Ishikawa (cell line): ENCODE measurements around the gene DIAPH2.

Experiments used
- CEBPB ChIP-seq: IDR thresholded peaks from 2 replicates; pipeline ENCODE4 v1.6.1; 2012
- CREB1 ChIP-seq: IDR thresholded peaks from 2 replicates; pipeline ENCODE4 v1.6.1; 2012; ENCODE audit warnings: low read depth
- EGR1 ChIP-seq: IDR thresholded peaks from 2 replicates; pipeline ENCODE4 v1.6.1; 2012
- EP300 ChIP-seq: IDR thresholded peaks from 2 replicates; pipeline ENCODE4 v1.6.1; 2012; ENCODE audit warnings: borderline replicate concordance
- FOXM1 ChIP-seq: IDR thresholded peaks from 2 replicates; pipeline ENCODE4 v1.6.1; 2012; ENCODE audit warnings: low read depth, borderline replicate concordance
- MAX ChIP-seq: IDR thresholded peaks from 2 replicates; pipeline ENCODE4 v1.6.1; 2012
- NFIC ChIP-seq: IDR thresholded peaks from 2 replicates; pipeline ENCODE4 v1.6.1; 2012
- RAD21 ChIP-seq: IDR thresholded peaks from 2 replicates; pipeline ENCODE4 v1.6.1; 2012; ENCODE audit warnings: low read depth
- REST ChIP-seq: IDR thresholded peaks from 2 replicates; pipeline ENCODE4 v1.6.1; 2012; ENCODE audit warnings: low read depth, mild to moderate bottlenecking
- TAF1 ChIP-seq: IDR thresholded peaks from 2 replicates; pipeline ENCODE4 v1.6.1; 2012; ENCODE audit warnings: low read depth, mild to moderate bottlenecking
- TCF12 ChIP-seq: IDR thresholded peaks from 2 replicates; pipeline ENCODE4 v1.6.1; 2012; ENCODE audit warnings: low read depth
- TEAD4 ChIP-seq: IDR thresholded peaks from 2 replicates; pipeline ENCODE4 v1.6.1; 2012
- USF1 ChIP-seq: IDR thresholded peaks from 2 replicates; pipeline ENCODE4 v1.6.1; 2012
- YY1 ChIP-seq: IDR thresholded peaks from 2 replicates; pipeline ENCODE4 v1.6.1; 2012; ENCODE audit warnings: low read depth
- ZBTB7A ChIP-seq: IDR thresholded peaks from 2 replicates; pipeline ENCODE4 v1.6.1; 2012; ENCODE audit warnings: low read depth

Gene DIAPH2

GRCh38 chrX:96978906-96979305 lies 294.3 kb downstream of the DIAPH2 start:
- no peak for TF ChIP-seq TAF1
- no peak for TF ChIP-seq USF1
- TF ChIP-seq RAD21 = no peak
- no peak for TF ChIP-seq REST
- no peak for TF ChIP-seq YY1
- no peak for TF ChIP-seq CREB1
- no peak for TF ChIP-seq CEBPB
- TF ChIP-seq TCF12 = no peak
- TF ChIP-seq MAX = no peak
- no peak for TF ChIP-seq TEAD4
- no peak for TF ChIP-seq NFIC
- no peak for TF ChIP-seq ZBTB7A
- no peak for TF ChIP-seq EGR1

GRCh38 chrX:96979766-96980165 lies 295.1 kb downstream of the DIAPH2 start:
- TF ChIP-seq EGR1 = no peak
- TF ChIP-seq CEBPB = no peak
- TF ChIP-seq NFIC = no peak
- no peak for TF ChIP-seq USF1
- no peak for TF ChIP-seq FOXM1
- no peak for TF ChIP-seq MAX
- no peak for TF ChIP-seq YY1
- TF ChIP-seq CREB1 = no peak
- TF ChIP-seq REST = no peak
- TF ChIP-seq ZBTB7A = no peak

GRCh38 chrX:96982161-96982560 lies 297.5 kb downstream of the DIAPH2 start:
- TF ChIP-seq NFIC (no peak), TAF1 (no peak), RAD21 (no peak), USF1 (no peak), EP300 (no peak), EGR1 (no peak), YY1 (no peak), CEBPB (no peak), MAX (no peak), TEAD4 (no peak), CREB1 (no peak), REST (no peak), ZBTB7A (no peak), FOXM1 (no peak), TCF12 (no peak)

- no peak for TF ChIP-seq RAD21
- TF ChIP-seq ZBTB7A = no peak
- TF ChIP-seq EGR1 = no peak
- no peak for TF ChIP-seq MAX
- no peak for TF ChIP-seq TCF12
- TF ChIP-seq TEAD4 = no peak
- no peak for TF ChIP-seq TAF1
Observed at GRCh38 chrX:96984538-96984937, 299.9 kb downstream of the DIAPH2 start.
